HepG2 (cell line): ENCODE results near the gene CENPB. TPM values are rescaled to one million over a fixed set of nuclear protein-coding genes. Genes with fewer than 3 reads are reported as not detected.

Experiments used
- CEBPB ChIP-seq: IDR thresholded peaks from 2 replicates; pipeline ENCODE4 v1.6.1; 2011; ENCODE audit warnings: low read depth, low read length, improper control_type of control experiment, borderline replicate concordance
- IRX3 ChIP-seq: sonication (generic); formaldehyde crosslinking; IDR thresholded peaks from 2 replicates; pipeline ENCODE4 v1.8.1; 2023; ENCODE audit warnings: mild to moderate bottlenecking, low read depth, missing genetic modification reagents, borderline replicate concordance
- NFE2 ChIP-seq: sonication (generic); formaldehyde crosslinking; IDR thresholded peaks from 2 replicates; pipeline ENCODE4 v1.4.0; 2020; ENCODE audit warnings: missing genetic modification reagents
- PAWR ChIP-seq: sonication (generic); formaldehyde crosslinking; IDR thresholded peaks from 2 replicates; pipeline ENCODE4 v1.4.0; 2020; ENCODE audit warnings: missing genetic modification reagents, mild to moderate bottlenecking, borderline replicate concordance
- POLR2AphosphoS2 ChIP-seq: IDR thresholded peaks from 2 replicates; pipeline ENCODE4 v1.6.1; 2011; ENCODE audit warnings: low read depth, low read length, improper control_type of control experiment
- SNAI1 ChIP-seq: sonication (generic); formaldehyde crosslinking; IDR thresholded peaks from 2 replicates; pipeline ENCODE4 v1.5.0; 2020; ENCODE audit warnings: mild to moderate bottlenecking, missing genetic modification reagents, borderline replicate concordance
- WIZ ChIP-seq: sonication (generic); formaldehyde crosslinking; IDR thresholded peaks from 2 replicates; pipeline ENCODE4 v1.5.1; 2020; ENCODE audit warnings: mild to moderate bottlenecking, missing genetic modification reagents
- XRCC5 ChIP-seq: fragments of 200-400 bp; formaldehyde crosslinking; optimal IDR thresholded peaks from 2 replicates; pipeline ENCODE3; 2017; ENCODE audit warnings: mild to moderate bottlenecking, low read length
- ZNF30 ChIP-seq: sonication (generic); formaldehyde crosslinking; IDR thresholded peaks from 2 replicates; pipeline ENCODE4 v1.5.0; 2020; ENCODE audit warnings: mild to moderate bottlenecking, missing genetic modification reagents
- ZNF326 ChIP-seq: sonication (generic); formaldehyde crosslinking; IDR thresholded peaks from 2 replicates; pipeline ENCODE4 v1.4.0; 2020; ENCODE audit warnings: missing genetic modification reagents, borderline replicate concordance
- ZNF333 ChIP-seq: sonication (generic); formaldehyde crosslinking; IDR thresholded peaks from 2 replicates; pipeline ENCODE4 v1.4.0; 2020; ENCODE audit warnings: mild to moderate bottlenecking, missing genetic modification reagents, borderline replicate concordance
- ZNF556 ChIP-seq: sonication (generic); formaldehyde crosslinking; IDR thresholded peaks from 2 replicates; pipeline ENCODE4 v1.4.0; 2020; ENCODE audit warnings: mild to moderate bottlenecking, missing genetic modification reagents, borderline replicate concordance
- ZNF616 ChIP-seq: sonication (generic); formaldehyde crosslinking; IDR thresholded peaks from 2 replicates; pipeline ENCODE4 v1.5.0; 2020; ENCODE audit warnings: low read depth, mild to moderate bottlenecking, missing genetic modification reagents
- ZNF670 ChIP-seq: sonication (generic); formaldehyde crosslinking; IDR thresholded peaks from 2 replicates; pipeline ENCODE4 v1.8.0; 2022; ENCODE audit warnings: mild to moderate bottlenecking, missing genetic modification reagents, borderline replicate concordance
- ZNF674 ChIP-seq: sonication (generic); formaldehyde crosslinking; IDR thresholded peaks from 2 replicates; pipeline ENCODE4 v1.5.0; 2020; ENCODE audit warnings: low read depth, mild to moderate bottlenecking, missing genetic modification reagents
- polyA plus RNA-seq, 8 experiments: library from polyadenylated mRNA; depleted of rRNA in 3 of 8; stranded (reverse) in 7 of 8; unstranded in 1 of 8; fragments of >200 nt; fragmentation: Illumina TruSeq in 4 of 8; extraction: Trizol in 4 of 8; gene quantifications; 2 replicates each; pipeline versions ENCODE4 v1.2.1 to v1.2.3, GENCODE V29; 2011 to 2016; ENCODE audit warnings: low read depth in 4 of 8, missing spikeins in 1 of 8, mixed read lengths in 1 of 8; ENCODE audit not compliant: insufficient read depth in 1 of 8
- total RNA-seq, 5 experiments: library from RNA; depleted of rRNA; stranded (reverse); fragments of >200 nt; fragmentation: Illumina TruSeq; extraction: Trizol; gene quantifications; 2 replicates each; pipeline ENCODE4 v1.2.3, GENCODE V29; 2016; ENCODE audit warnings: low read depth in 1 of 5
- TF ChIP-seq, protein P1 (sequence below): sonication (generic); formaldehyde crosslinking; IDR thresholded peaks from 2 replicates; pipeline ENCODE4 v1.5.1; 2020; ENCODE audit warnings: mild to moderate bottlenecking, missing genetic modification reagents, borderline replicate concordance
- TF ChIP-seq, protein P2 (sequence below): IDR thresholded peaks from 2 replicates; pipeline ENCODE4 v1.6.1; 2016; ENCODE audit warnings: mild to moderate bottlenecking
- TF ChIP-seq, protein P3 (sequence below): sonication (generic); formaldehyde crosslinking; IDR thresholded peaks from 2 replicates; pipeline ENCODE4 v1.4.0; 2020; ENCODE audit warnings: missing genetic modification reagents

Gene CENPB
- total and polyA plus RNA-seq, 2 of the 13 experiments (the other 11 are each of a cell fraction or from before 2014, with no cell fraction given), result 10.4 to 54.5 TPM

DNA sequence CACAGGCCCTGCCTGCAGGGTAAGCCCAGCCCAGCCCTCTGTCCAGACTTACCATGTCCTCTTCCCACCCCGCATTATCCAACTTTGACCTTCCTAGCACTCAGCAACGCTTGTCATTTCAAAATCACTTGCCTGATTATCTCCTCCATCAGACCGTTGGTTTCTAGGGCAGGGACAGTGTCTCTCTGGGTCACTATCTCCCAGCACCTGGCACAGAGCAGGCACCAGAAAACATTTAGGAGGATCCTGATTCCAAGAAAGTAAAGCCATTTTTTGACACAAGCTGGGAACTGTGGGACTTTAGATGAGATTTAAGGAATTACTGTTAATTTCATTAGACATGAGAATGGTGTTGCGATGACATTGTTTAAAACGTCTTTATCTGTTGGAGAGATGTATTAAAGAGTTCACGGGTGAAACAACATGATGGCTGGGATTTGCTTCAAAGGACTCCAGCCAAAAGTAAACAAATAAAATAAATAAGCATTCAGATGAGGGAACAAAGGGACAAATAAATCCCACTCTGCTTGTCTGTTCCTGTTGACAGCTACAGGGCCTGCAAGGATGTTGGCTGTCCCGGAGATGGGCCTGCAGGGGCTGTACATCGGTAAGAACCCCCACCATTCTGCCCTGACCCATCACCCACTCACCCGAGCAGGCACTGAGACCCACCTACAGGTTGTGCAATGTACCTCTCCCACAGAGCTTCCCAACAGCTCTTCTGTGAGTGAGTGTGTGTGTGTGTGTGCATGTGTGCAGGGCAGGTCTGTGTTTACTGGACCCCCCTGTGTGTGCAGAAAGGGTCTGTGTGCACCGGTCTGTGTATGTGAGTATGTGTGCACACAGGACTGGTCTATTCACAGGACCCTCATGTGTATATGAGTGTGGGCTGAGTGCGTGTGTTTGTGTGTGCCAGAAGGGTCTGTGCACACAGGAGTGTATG lies 48.2 kb downstream of the CENPB start (continued):
- TF ChIP-seq ZNF333 (CRISPR knock-in tag) (no peak), CEBPB (peak; percentile 88), WIZ (CRISPR knock-in tag) (no peak), IRX3 (CRISPR knock-in tag) (0 out of 2 replicates have a peak, but pooled peaks have one; percentile 35), SNAI1 (CRISPR knock-in tag) (no peak), XRCC5 (no peak), ZNF674 (no peak), ZNF670 (CRISPR knock-in tag) (no peak), ZNF616 (CRISPR knock-in tag) (no peak), ZNF556 (CRISPR knock-in tag) (no peak), POLR2AphosphoS2 (no peak), ZNF326 (no peak), ZNF30 (no peak), NFE2 (CRISPR knock-in tag) (no peak), PAWR (CRISPR knock-in tag) (no peak)
- TF ChIP-seq, protein P1, sequence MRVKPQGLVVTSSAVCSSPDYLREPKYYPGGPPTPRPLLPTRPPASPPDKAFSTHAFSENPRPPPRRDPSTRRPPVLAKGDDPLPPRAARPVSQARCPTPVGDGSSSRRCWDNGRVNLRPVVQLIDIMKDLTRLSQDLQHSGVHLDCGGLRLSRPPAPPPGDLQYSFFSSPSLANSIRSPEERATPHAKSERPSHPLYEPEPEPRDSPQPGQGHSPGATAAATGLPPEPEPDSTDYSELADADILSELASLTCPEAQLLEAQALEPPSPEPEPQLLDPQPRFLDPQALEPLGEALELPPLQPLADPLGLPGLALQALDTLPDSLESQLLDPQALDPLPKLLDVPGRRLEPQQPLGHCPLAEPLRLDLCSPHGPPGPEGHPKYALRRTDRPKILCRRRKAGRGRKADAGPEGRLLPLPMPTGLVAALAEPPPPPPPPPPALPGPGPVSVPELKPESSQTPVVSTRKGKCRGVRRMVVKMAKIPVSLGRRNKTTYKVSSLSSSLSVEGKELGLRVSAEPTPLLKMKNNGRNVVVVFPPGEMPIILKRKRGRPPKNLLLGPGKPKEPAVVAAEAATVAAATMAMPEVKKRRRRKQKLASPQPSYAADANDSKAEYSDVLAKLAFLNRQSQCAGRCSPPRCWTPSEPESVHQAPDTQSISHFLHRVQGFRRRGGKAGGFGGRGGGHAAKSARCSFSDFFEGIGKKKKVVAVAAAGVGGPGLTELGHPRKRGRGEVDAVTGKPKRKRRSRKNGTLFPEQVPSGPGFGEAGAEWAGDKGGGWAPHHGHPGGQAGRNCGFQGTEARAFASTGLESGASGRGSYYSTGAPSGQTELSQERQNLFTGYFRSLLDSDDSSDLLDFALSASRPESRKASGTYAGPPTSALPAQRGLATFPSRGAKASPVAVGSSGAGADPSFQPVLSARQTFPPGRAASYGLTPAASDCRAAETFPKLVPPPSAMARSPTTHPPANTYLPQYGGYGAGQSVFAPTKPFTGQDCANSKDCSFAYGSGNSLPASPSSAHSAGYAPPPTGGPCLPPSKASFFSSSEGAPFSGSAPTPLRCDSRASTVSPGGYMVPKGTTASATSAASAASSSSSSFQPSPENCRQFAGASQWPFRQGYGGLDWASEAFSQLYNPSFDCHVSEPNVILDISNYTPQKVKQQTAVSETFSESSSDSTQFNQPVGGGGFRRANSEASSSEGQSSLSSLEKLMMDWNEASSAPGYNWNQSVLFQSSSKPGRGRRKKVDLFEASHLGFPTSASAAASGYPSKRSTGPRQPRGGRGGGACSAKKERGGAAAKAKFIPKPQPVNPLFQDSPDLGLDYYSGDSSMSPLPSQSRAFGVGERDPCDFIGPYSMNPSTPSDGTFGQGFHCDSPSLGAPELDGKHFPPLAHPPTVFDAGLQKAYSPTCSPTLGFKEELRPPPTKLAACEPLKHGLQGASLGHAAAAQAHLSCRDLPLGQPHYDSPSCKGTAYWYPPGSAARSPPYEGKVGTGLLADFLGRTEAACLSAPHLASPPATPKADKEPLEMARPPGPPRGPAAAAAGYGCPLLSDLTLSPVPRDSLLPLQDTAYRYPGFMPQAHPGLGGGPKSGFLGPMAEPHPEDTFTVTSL, result peak; percentile 54; the same call in 1 of the 2 replicates
- TF ChIP-seq, protein P2, sequence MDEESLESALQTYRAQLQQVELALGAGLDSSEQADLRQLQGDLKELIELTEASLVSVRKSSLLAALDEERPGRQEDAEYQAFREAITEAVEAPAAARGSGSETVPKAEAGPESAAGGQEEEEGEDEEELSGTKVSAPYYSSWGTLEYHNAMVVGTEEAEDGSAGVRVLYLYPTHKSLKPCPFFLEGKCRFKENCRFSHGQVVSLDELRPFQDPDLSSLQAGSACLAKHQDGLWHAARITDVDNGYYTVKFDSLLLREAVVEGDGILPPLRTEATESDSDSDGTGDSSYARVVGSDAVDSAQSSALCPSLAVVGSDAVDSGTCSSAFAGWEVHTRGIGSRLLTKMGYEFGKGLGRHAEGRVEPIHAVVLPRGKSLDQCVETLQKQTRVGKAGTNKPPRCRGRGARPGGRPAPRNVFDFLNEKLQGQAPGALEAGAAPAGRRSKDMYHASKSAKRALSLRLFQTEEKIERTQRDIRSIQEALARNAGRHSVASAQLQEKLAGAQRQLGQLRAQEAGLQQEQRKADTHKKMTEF (CRISPR knock-in tag), result peak; percentile 27; the same call in 1 of the 2 replicates
- TF ChIP-seq, protein P3, sequence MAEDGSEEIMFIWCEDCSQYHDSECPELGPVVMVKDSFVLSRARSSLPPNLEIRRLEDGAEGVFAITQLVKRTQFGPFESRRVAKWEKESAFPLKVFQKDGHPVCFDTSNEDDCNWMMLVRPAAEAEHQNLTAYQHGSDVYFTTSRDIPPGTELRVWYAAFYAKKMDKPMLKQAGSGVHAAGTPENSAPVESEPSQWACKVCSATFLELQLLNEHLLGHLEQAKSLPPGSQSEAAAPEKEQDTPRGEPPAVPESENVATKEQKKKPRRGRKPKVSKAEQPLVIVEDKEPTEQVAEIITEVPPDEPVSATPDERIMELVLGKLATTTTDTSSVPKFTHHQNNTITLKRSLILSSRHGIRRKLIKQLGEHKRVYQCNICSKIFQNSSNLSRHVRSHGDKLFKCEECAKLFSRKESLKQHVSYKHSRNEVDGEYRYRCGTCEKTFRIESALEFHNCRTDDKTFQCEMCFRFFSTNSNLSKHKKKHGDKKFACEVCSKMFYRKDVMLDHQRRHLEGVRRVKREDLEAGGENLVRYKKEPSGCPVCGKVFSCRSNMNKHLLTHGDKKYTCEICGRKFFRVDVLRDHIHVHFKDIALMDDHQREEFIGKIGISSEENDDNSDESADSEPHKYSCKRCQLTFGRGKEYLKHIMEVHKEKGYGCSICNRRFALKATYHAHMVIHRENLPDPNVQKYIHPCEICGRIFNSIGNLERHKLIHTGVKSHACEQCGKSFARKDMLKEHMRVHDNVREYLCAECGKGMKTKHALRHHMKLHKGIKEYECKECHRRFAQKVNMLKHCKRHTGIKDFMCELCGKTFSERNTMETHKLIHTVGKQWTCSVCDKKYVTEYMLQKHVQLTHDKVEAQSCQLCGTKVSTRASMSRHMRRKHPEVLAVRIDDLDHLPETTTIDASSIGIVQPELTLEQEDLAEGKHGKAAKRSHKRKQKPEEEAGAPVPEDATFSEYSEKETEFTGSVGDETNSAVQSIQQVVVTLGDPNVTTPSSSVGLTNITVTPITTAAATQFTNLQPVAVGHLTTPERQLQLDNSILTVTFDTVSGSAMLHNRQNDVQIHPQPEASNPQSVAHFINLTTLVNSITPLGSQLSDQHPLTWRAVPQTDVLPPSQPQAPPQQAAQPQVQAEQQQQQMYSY, result no peak
